OCI-LY7 (cell line): ENCODE data around the gene STIM1.

Source experiments
- EZH2phosphoT487 ChIP-seq: fragments of 200-600 bp; sonication (generic); IDR thresholded peaks from 2 replicates; pipeline ENCODE4 v1.6.1; 2018; ENCODE audit warnings: low read depth, borderline replicate concordance, mild to moderate bottlenecking, mixed run types, antibody characterized with exemption, low read length, moderate library complexity, mixed read lengths
- TF ChIP-seq, protein P1 (sequence below): fragments of 200-600 bp; sonication (generic); conservative IDR thresholded peaks from 2 replicates; pipeline ENCODE4 v1.5.1; 2014; ENCODE audit warnings: mild to moderate bottlenecking, antibody characterized with exemption, low read length, moderate library complexity, mixed read lengths

DNA sequence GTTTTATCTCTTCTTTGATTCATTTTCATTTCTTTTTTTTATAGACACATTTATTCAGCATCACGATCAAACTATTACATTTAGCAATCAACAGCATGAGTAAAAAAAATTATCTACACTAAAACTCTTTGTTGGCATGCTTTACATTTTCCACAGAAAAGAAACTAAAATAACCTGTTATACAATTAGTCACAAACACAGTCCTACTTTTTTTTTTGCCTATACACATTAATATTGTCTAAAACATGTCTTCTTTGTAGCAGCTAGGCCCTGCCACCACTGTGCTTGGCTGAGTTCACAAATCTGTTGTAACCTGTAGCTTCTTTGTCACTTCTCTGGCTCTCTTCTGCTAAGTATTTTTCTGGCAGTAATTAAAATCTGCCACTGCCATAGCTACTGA lies 117.0 kb downstream of the STIM1 start:
- TF ChIP-seq, protein P1, sequence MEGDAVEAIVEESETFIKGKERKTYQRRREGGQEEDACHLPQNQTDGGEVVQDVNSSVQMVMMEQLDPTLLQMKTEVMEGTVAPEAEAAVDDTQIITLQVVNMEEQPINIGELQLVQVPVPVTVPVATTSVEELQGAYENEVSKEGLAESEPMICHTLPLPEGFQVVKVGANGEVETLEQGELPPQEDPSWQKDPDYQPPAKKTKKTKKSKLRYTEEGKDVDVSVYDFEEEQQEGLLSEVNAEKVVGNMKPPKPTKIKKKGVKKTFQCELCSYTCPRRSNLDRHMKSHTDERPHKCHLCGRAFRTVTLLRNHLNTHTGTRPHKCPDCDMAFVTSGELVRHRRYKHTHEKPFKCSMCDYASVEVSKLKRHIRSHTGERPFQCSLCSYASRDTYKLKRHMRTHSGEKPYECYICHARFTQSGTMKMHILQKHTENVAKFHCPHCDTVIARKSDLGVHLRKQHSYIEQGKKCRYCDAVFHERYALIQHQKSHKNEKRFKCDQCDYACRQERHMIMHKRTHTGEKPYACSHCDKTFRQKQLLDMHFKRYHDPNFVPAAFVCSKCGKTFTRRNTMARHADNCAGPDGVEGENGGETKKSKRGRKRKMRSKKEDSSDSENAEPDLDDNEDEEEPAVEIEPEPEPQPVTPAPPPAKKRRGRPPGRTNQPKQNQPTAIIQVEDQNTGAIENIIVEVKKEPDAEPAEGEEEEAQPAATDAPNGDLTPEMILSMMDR: no peak
- no peak for TF ChIP-seq EZH2phosphoT487
